ENCODE measurements around the gene CYB561D2. TPM values are rescaled to one million over a fixed set of nuclear protein-coding genes. Genes with fewer than 3 reads are reported as not detected.

The CYB561D2 gene
- total RNA-seq, 1 donor from 2014 or later, result 12.9 TPM

- Mint-ChIP-seq H3K4me3 (no peak overlapping the region), H3K27me3 (ENCODE audit: low read depth) (peaks cover 5% of the 10 kb centered on the region), H3K36me3 (no peaks in the 10 kb centered on the region), H3K27ac (no peak overlapping the region), H3K9me3 (no peaks in the 10 kb centered on the region), H3K4me1 (no peaks in the 10 kb centered on the region)
- TF ChIP-seq CTCF (IDR thresholded peaks at IDR 0.05; ENCODE audit: unreplicated experiment), result no peak
- no peak for DNase-seq (ENCODE audit: low spot score in 2 of 2, unreplicated experiment in 2 of 2)
Observed at GRCh38 chr3:50395070-50395860, 44.6 kb downstream of the CYB561D2 start.

GRCh38 chr3:50396502-50396901 is 45.8 kb downstream of the CYB561D2 start:
- H3K4me1 Mint-ChIP-seq, result no peaks in the 10 kb centered on the region
- no peak overlapping the region for H3K27ac Mint-ChIP-seq
- H3K4me3 Mint-ChIP-seq, result no peak overlapping the region
- no peaks in the 10 kb centered on the region for H3K9me3 Mint-ChIP-seq
- no peak for DNase-seq (ENCODE audit: low spot score in 2 of 2, unreplicated experiment in 2 of 2)
- no peak for TF ChIP-seq CTCF (IDR thresholded peaks at IDR 0.05; ENCODE audit: unreplicated experiment)
- no peaks in the 10 kb centered on the region for H3K36me3 Mint-ChIP-seq
- H3K27me3 Mint-ChIP-seq (ENCODE audit: low read depth), result peaks cover 6% of the 10 kb centered on the region

GRCh38 chr3:50401978-50402595 is 51.4 kb downstream of the CYB561D2 start:
- no peaks in the 10 kb centered on the region for H3K9me3 Mint-ChIP-seq
- DNase-seq (ENCODE audit: low spot score in 2 of 2, unreplicated experiment in 2 of 2), result no peak
- no peak overlapping the region for H3K4me3 Mint-ChIP-seq
- H3K27me3 Mint-ChIP-seq (ENCODE audit: low read depth), result peaks cover 29% of the 10 kb centered on the region
- H3K36me3 Mint-ChIP-seq, result no peaks in the 10 kb centered on the region
- no peaks in the 10 kb centered on the region for H3K4me1 Mint-ChIP-seq
- H3K27ac Mint-ChIP-seq, result no peak overlapping the region
- no peak for TF ChIP-seq CTCF (IDR thresholded peaks at IDR 0.05; ENCODE audit: unreplicated experiment)

Other genes starting within 250 kb of the CYB561D2 start
- 94.5 to 101 TPM (median 99.1 TPM) in 3 replicates for gene SEMA3F, start 195.5 kb upstream of the CYB561D2 start, total RNA-seq
- 0.27 to 0.98 TPM (median 0.55 TPM) in 3 replicates for gene GNAT1, start 159.3 kb upstream of the CYB561D2 start, total RNA-seq
- gene SLC38A3, start 145.6 kb upstream of the CYB561D2 start, total RNA-seq, result 0.84 to 2.5 TPM (median 1.8 TPM) in 3 replicates
- gene GNAI2, start 114.7 kb upstream of the CYB561D2 start, total RNA-seq, result 155 to 159 TPM (median 156 TPM) in 3 replicates
- 166 to 179 TPM (median 177 TPM) in 3 replicates for gene SEMA3B, start 81.7 kb upstream of the CYB561D2 start, total RNA-seq
- 0.38 to 0.51 TPM (median 0.50 TPM) in 3 replicates for gene LSMEM2, start 71.8 kb upstream of the CYB561D2 start, total RNA-seq
- 40.2 to 47.3 TPM (median 46.9 TPM) in 3 replicates for gene IFRD2, start 58.4 kb upstream of the CYB561D2 start, total RNA-seq
- gene HYAL3, start 51.5 kb upstream of the CYB561D2 start, total RNA-seq, result 2.9 to 3.0 TPM (median 2.9 TPM) in 3 replicates
- gene NAA80, start 51.5 kb upstream of the CYB561D2 start, total RNA-seq, result 14.5 to 17.3 TPM (median 15.4 TPM) in 3 replicates
- gene HYAL1, start 47.3 kb upstream of the CYB561D2 start, total RNA-seq, result 2.4 to 3.5 TPM (median 2.7 TPM) in 3 replicates
- 71.5 to 76.3 TPM (median 75.1 TPM) in 3 replicates for gene HYAL2, start 28.1 kb upstream of the CYB561D2 start, total RNA-seq
- 19.8 to 23.3 TPM (median 20.3 TPM) in 3 replicates for gene TUSC2, start 22.6 kb upstream of the CYB561D2 start, total RNA-seq
- gene RASSF1, start 10.0 kb upstream of the CYB561D2 start, total RNA-seq, result 13.7 to 15.4 TPM (median 14.3 TPM) in 3 replicates
- gene ZMYND10, start 5.1 kb upstream of the CYB561D2 start, total RNA-seq, result 0.54 to 1.00 TPM (median 0.83 TPM) in 3 replicates
- gene NPRL2, start 87 bp upstream of the CYB561D2 start, total RNA-seq, result 19.9 to 23.4 TPM (median 23.3 TPM) in 3 replicates
- 38.6 to 41.3 TPM (median 40.3 TPM) in 3 replicates for gene TMEM115, start 8.7 kb downstream of the CYB561D2 start, total RNA-seq
- gene CACNA2D2, start 152.8 kb downstream of the CYB561D2 start, total RNA-seq, result 9.9 to 10.8 TPM (median 9.9 TPM) in 3 replicates
- gene C3orf18, start 216.9 kb downstream of the CYB561D2 start, total RNA-seq, result 12.7 to 15.1 TPM (median 12.8 TPM) in 3 replicates
- 32.1 to 34.1 TPM (median 32.8 TPM) in 3 replicates for gene HEMK1, start 218.7 kb downstream of the CYB561D2 start, total RNA-seq

Data from mesothelial cell of epicardium (in vitro differentiated cells).